HEK293 (cell line): Measurements from ENCODE around the gene ZNF217.

Experiments used
- EGR2 ChIP-seq: fragments of 450-650 bp; formaldehyde crosslinking; IDR thresholded peaks from 2 replicates; pipeline ENCODE4 v1.5.1; 2016; ENCODE audit warnings: low read depth, missing biosample characterization, missing genetic modification characterization
- FEZF1 ChIP-seq: fragments of 450-650 bp; formaldehyde crosslinking; IDR thresholded peaks from 2 replicates; pipeline ENCODE4 v1.5.1; 2016; ENCODE audit warnings: missing biosample characterization, missing genetic modification characterization
- REST ChIP-seq: fragments of 450-650 bp; formaldehyde crosslinking; IDR thresholded peaks from 2 replicates; pipeline ENCODE4 v1.5.1; 2016; ENCODE audit warnings: missing biosample characterization, missing genetic modification characterization
- ZBTB21 ChIP-seq: fragments of 450-650 bp; formaldehyde crosslinking; IDR thresholded peaks from 2 replicates; pipeline ENCODE4 v1.5.1; 2017; ENCODE audit warnings: missing biosample characterization, missing genetic modification characterization
- ZBTB6 ChIP-seq: fragments of 450-650 bp; formaldehyde crosslinking; IDR thresholded peaks from 2 replicates; pipeline ENCODE4 v1.5.1; 2017; ENCODE audit warnings: missing biosample characterization, missing genetic modification characterization
- ZNF112 ChIP-seq: fragments of 450-650 bp; formaldehyde crosslinking; IDR thresholded peaks from 2 replicates; pipeline ENCODE4 v1.5.0; 2017; ENCODE audit warnings: missing biosample characterization, missing genetic modification characterization
- ZNF148 ChIP-seq: fragments of 450-650 bp; formaldehyde crosslinking; IDR thresholded peaks from 2 replicates; pipeline ENCODE4 v1.5.0; 2017; ENCODE audit warnings: missing biosample characterization, missing genetic modification characterization, borderline replicate concordance
- ZNF155 ChIP-seq: fragments of 450-650 bp; formaldehyde crosslinking; IDR thresholded peaks from 2 replicates; pipeline ENCODE4 v1.5.1; 2016; ENCODE audit warnings: missing biosample characterization, missing genetic modification characterization
- ZNF202 ChIP-seq: fragments of 450-650 bp; formaldehyde crosslinking; IDR thresholded peaks from 2 replicates; pipeline ENCODE4 v1.5.1; 2016; ENCODE audit warnings: missing biosample characterization, missing genetic modification characterization, borderline replicate concordance
- ZNF223 ChIP-seq: fragments of 450-650 bp; formaldehyde crosslinking; IDR thresholded peaks from 2 replicates; pipeline ENCODE4 v1.5.1; 2016; ENCODE audit warnings: missing biosample characterization, missing genetic modification characterization
- ZNF23 ChIP-seq: fragments of 450-650 bp; formaldehyde crosslinking; IDR thresholded peaks from 2 replicates; pipeline ENCODE4 v1.5.1; 2016; ENCODE audit warnings: missing biosample characterization, missing genetic modification characterization, borderline replicate concordance
- ZNF26 ChIP-seq: fragments of 450-650 bp; formaldehyde crosslinking; IDR thresholded peaks from 2 replicates; pipeline ENCODE4 v1.5.1; 2016; ENCODE audit warnings: missing biosample characterization, missing genetic modification characterization
- ZNF354C ChIP-seq: fragments of 450-650 bp; formaldehyde crosslinking; IDR thresholded peaks from 2 replicates; pipeline ENCODE4 v1.5.1; 2016; ENCODE audit warnings: missing biosample characterization, missing genetic modification characterization, low read depth, borderline replicate concordance
- ZNF426 ChIP-seq: fragments of 450-650 bp; formaldehyde crosslinking; IDR thresholded peaks from 2 replicates; pipeline ENCODE4 v1.5.1; 2017; ENCODE audit warnings: missing biosample characterization, missing genetic modification characterization, mild to moderate bottlenecking, inconsistent platforms, moderate library complexity
- ZNF549 ChIP-seq: fragments of 450-650 bp; IDR thresholded peaks from 2 replicates; pipeline ENCODE4 v1.5.1; 2018; ENCODE audit warnings: missing biosample characterization, missing genetic modification characterization, mild to moderate bottlenecking, inconsistent platforms, moderate library complexity
- ZNF580 ChIP-seq: fragments of 450-650 bp; formaldehyde crosslinking; IDR thresholded peaks from 2 replicates; pipeline ENCODE4 v1.5.1; 2016; ENCODE audit warnings: missing biosample characterization, missing genetic modification characterization
- ZNF645 ChIP-seq: fragments of 450-650 bp; formaldehyde crosslinking; IDR thresholded peaks from 2 replicates; pipeline ENCODE4; 2016; ENCODE audit warnings: missing biosample characterization, missing genetic modification characterization
- ZNF654 ChIP-seq: fragments of 450-650 bp; formaldehyde crosslinking; IDR thresholded peaks from 2 replicates; pipeline ENCODE4 v1.5.1; 2016; ENCODE audit warnings: low read depth, missing biosample characterization, missing genetic modification characterization
- ZNF76 ChIP-seq: fragments of 450-650 bp; formaldehyde crosslinking; IDR thresholded peaks from 2 replicates; pipeline ENCODE4; 2016; ENCODE audit warnings: low read depth, missing biosample characterization, missing genetic modification characterization, borderline replicate concordance
- ZNF785 ChIP-seq: fragments of 450-650 bp; formaldehyde crosslinking; IDR thresholded peaks from 2 replicates; pipeline ENCODE4 v1.5.1; 2016; ENCODE audit warnings: missing biosample characterization, missing genetic modification characterization
- ZNF830 ChIP-seq: fragments of 450-650 bp; IDR thresholded peaks from 2 replicates; pipeline ENCODE4 v1.5.0; 2018; ENCODE audit warnings: missing biosample characterization, missing genetic modification characterization, low read depth, mild to moderate bottlenecking, moderate library complexity
- ZNF837 ChIP-seq: fragments of 450-650 bp; formaldehyde crosslinking; IDR thresholded peaks from 2 replicates; pipeline ENCODE4 v1.5.1; 2016; ENCODE audit warnings: missing biosample characterization, missing genetic modification characterization
- ZSCAN18 ChIP-seq: fragments of 450-650 bp; formaldehyde crosslinking; IDR thresholded peaks from 2 replicates; pipeline ENCODE4 v1.5.1; 2016; ENCODE audit warnings: missing biosample characterization, missing genetic modification characterization
- ZSCAN5A ChIP-seq: fragments of 450-650 bp; formaldehyde crosslinking; IDR thresholded peaks from 2 replicates; pipeline ENCODE4 v1.5.1; 2016; ENCODE audit warnings: missing biosample characterization, missing genetic modification characterization

ZNF217 gene

GRCh38 chr20:53609491-53610445 is 16.1 kb upstream of the ZNF217 start (continued):
- TF ChIP-seq REST (tag by site-specific recombination): no peak
- TF ChIP-seq ZNF26 (tag by site-specific recombination): no peak
- 0 out of 2 replicates have a peak, but pooled peaks have one; percentile 33 for TF ChIP-seq ZNF654 (tag by site-specific recombination)
- TF ChIP-seq ZBTB21: peak; percentile 84
- TF ChIP-seq ZSCAN5A (tag by site-specific recombination): peak; percentile 90
- no peak for TF ChIP-seq ZNF549 (tag by site-specific recombination)
- 0 out of 2 replicates have a peak, but pooled peaks have one; percentile 24 for TF ChIP-seq ZNF354C (tag by site-specific recombination)
- 0 out of 2 replicates have a peak, but pooled peaks have one; percentile 48 for TF ChIP-seq ZSCAN18 (tag by site-specific recombination)
- peak; percentile 81; the same call in 1 of the 2 replicates for TF ChIP-seq ZNF837 (tag by site-specific recombination)
- no peak; the same call in 1 of the 2 replicates for TF ChIP-seq ZNF76 (tag by site-specific recombination)
- TF ChIP-seq ZNF148 (tag by site-specific recombination): no peak
- no peak; the same call in 1 of the 2 replicates for TF ChIP-seq ZNF580 (tag by site-specific recombination)
- TF ChIP-seq FEZF1 (tag by site-specific recombination): peak; percentile 99
- TF ChIP-seq EGR2 (tag by site-specific recombination): no peak
- TF ChIP-seq ZNF202 (tag by site-specific recombination): no peak
- TF ChIP-seq ZNF426 (tag by site-specific recombination): no peak; the same call in 1 of the 2 replicates
- no peak for TF ChIP-seq ZNF112 (tag by site-specific recombination)
- TF ChIP-seq ZNF23: no peak
- TF ChIP-seq ZNF785: no peak
- peak; percentile 79; the same call in 1 of the 2 replicates for TF ChIP-seq ZNF645 (tag by site-specific recombination)
- peak; percentile 89 for TF ChIP-seq ZBTB6 (tag by site-specific recombination)
- no peak for TF ChIP-seq ZNF155
- TF ChIP-seq ZNF223 (tag by site-specific recombination): no peak
- no peak for TF ChIP-seq ZNF830 (tag by site-specific recombination)
